ENCODE measurements around the gene HMGCS1. TPM values are rescaled to one million over a fixed set of nuclear protein-coding genes. Genes with fewer than 3 reads are reported as not detected.
A peak's percentile ranks its signal among the peaks of the same experiment; 100 is the strongest.

Gene HMGCS1
- total RNA-seq: 10 to 100 TPM; 18.9 to 33.2 (median 20.1) TPM

- peak; percentile 96 to 97 for DNase-seq (ENCODE audit: low spot score in 2 of 2)
- H3K27ac ChIP-seq: peak within 1 kb of the TSS; percentile 91 to 98 (median 93)
- H3K27me3 ChIP-seq: no peaks in the 10 kb centered on the region
- peaks cover 0 to 49% (median 11%) of the 10 kb centered on the region in 4 donors for H3K4me1 ChIP-seq
- H3K36me3 ChIP-seq: no peaks in the 10 kb centered on the region
- H3K9me3 ChIP-seq: no peaks in the 10 kb centered on the region
- 0% methylated on average over 56 to 69 of the region's 70 CpGs for WGBS, 2 donors
- H3K4me3 ChIP-seq: peak within 1 kb of the TSS; percentile 87 to 98 (median 88)
- TF ChIP-seq POLR2A (IDR thresholded peaks at IDR 0.05): peak; percentile 88 to 99
- peak in 2 of 5 experiments; percentile 23 to 29 for TF ChIP-seq CTCF (IDR thresholded peaks at IDR 0.05)
- TF ChIP-seq EP300 (IDR thresholded peaks at IDR 0.05): peak; percentile 87 to 98
Observed at GRCh38 chr5:43313035-43313853, at the start of gene HMGCS1. Gene HMGCS1, minus strand, starts transcription at chr5:43313412. Its CDS starts 14,447 bp downstream, at chr5:43298965.

DNA sequence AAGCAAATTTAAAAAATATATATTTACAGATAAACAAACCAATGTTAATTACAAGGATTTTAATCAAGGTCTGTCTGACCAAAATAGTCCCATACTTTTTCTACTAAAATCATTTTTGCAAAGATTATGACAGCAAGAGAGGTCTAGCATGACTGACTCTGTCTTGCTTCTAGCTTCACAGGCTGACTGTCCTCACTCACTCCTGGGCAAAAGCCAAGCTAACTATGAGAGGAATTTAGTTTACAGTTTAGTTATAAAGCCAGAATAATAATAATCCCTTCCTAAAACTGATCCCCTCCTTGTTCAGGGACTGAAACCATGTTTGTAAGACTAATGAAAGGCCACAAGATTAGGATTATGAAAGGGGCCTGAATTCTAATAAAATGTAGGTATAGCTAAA, 45.5 kb upstream of the HMGCS1 start:
- Histone ChIP-seq H3K36me3 (no peaks in the 10 kb centered on the region), H3K4me1 (no peaks in the 10 kb centered on the region), H3K9me3 (peaks cover 0 to 18% (median 2%) of the 10 kb centered on the region in 4 donors), H3K4me3 (no peak overlapping the region), H3K27ac (no peak overlapping the region), H3K27me3 (no peaks in the 10 kb centered on the region)
- TF ChIP-seq EP300 (IDR thresholded peaks at IDR 0.05): no peak
- DNase-seq (ENCODE audit: low spot score in 2 of 2): no peak

- peaks cover 0 to 18% (median 2%) of the 10 kb centered on the region in 4 donors for H3K9me3 ChIP-seq
- H3K4me3 ChIP-seq: no peak overlapping the region
- WGBS, 2 donors: 31 to 41% methylated on average over 3 of the region's 3 CpGs
- DNase-seq (ENCODE audit: low spot score in 2 of 2): no peak
- TF ChIP-seq EP300 (IDR thresholded peaks at IDR 0.05) (no peak), POLR2A (IDR thresholded peaks at IDR 0.05) (no peak), CTCF (IDR thresholded peaks at IDR 0.05) (no peak)
- H3K27ac ChIP-seq: peak overlapping the region in 1 of 4 donors; percentile 10
- no peaks in the 10 kb centered on the region for H3K36me3 ChIP-seq
- no peaks in the 10 kb centered on the region for H3K4me1 ChIP-seq
- no peaks in the 10 kb centered on the region for H3K27me3 ChIP-seq
Observed at GRCh38 chr5:43358301-43358700, 45.1 kb upstream of the HMGCS1 start.

- H3K4me3 ChIP-seq: no peak overlapping the region
- H3K36me3 ChIP-seq: no peaks in the 10 kb centered on the region
- 47 to 56% methylated on average over 3 of the region's 3 CpGs for WGBS, 2 donors
- H3K4me1 ChIP-seq: no peaks in the 10 kb centered on the region
- H3K27ac ChIP-seq: peak overlapping the region in 1 of 4 donors; percentile 10
- DNase-seq (ENCODE audit: low spot score in 2 of 2): no peak
- no peak for TF ChIP-seq CTCF (IDR thresholded peaks at IDR 0.05)
- H3K9me3 ChIP-seq: peaks cover 0 to 18% (median 2%) of the 10 kb centered on the region in 4 donors
- no peaks in the 10 kb centered on the region for H3K27me3 ChIP-seq
Observed at GRCh38 chr5:43357878-43358281, 44.7 kb upstream of the HMGCS1 start.

GRCh38 chr5:43357067-43357466, 43.9 kb upstream of the HMGCS1 start:
- Histone ChIP-seq H3K27ac (no peak overlapping the region), H3K4me3 (no peak overlapping the region), H3K4me1 (no peaks in the 10 kb centered on the region), H3K9me3 (peaks cover 0 to 18% (median 2%) of the 10 kb centered on the region in 4 donors), H3K36me3 (no peaks in the 10 kb centered on the region), H3K27me3 (no peaks in the 10 kb centered on the region)
- WGBS, 2 donors: 48 to 56% methylated on average over 2 of the region's 2 CpGs
- TF ChIP-seq POLR2A (IDR thresholded peaks at IDR 0.05): no peak
- TF ChIP-seq EP300 (IDR thresholded peaks at IDR 0.05): no peak
- TF ChIP-seq CTCF (IDR thresholded peaks at IDR 0.05): no peak
- no peak for DNase-seq (ENCODE audit: low spot score in 2 of 2)

Data from tibial nerve (tissue), 4 donors.